Epidermal melanocyte (primary cell): ENCODE measurements around the gene MCRS1.
"Not testable (repeated sequence)": the region's sequence is repeated elsewhere in the genome, so short reads cannot be mapped to it uniquely, and the experiment has no call there.

Experiments
- DNase-seq: peaks from one replicate; pipeline ENCODE4 v3.0.0; 2011; ENCODE audit warnings: low spot score; ENCODE audit not compliant: insufficient read length

The MCRS1 gene

GRCh38 chr12:49521389-49521788, 46.6 kb downstream of the MCRS1 start:
- no peak for DNase-seq

DNA sequence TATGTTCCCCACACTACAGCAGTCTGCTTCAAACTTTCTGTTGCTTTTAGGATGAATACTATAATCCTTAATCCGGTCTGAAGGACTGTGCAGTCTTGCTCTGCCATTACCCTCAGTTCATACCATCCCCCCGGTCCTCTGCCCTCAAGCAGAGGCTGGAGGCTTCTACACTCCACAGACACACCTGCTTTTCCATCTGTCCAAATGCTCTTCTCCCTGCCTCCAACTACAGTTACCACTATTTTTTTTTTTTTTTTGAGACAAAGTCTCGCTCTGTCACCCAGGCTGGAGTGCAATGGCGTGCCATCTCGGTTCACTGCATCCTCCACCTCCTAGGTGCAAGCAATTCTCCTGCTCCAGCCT, 48.4 kb downstream of the MCRS1 start:
- no peak for DNase-seq

- DNase-seq: no peak
These were observed 48.9 kb downstream of the MCRS1 start for GRCh38 chr12:49518914-49519573.

- DNase-seq: no peak
These were observed 52.7 kb downstream of the MCRS1 start for GRCh38 chr12:49515266-49515665.

DNA sequence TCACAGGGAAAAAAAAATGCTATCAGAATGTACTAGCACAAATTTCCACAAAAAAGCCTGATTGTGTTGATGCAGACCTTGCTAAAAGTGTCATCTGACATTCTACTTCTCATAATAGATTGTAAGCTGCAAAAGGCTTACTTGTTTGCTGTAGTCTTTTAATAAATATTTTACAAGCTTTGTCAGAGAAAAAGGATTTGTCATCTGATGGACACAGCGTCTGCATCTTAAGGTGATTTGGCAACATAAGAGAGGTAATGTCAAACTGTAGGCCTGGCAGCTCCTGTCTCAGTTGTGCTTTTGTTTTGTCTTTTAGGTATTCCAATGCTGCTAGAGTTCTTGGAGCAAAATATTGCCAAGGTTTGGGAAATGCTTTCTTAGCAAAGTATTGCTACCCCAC, 55.4 kb downstream of the MCRS1 start:
- no peak for DNase-seq

GRCh38 chr12:49511410-49511809, 56.5 kb downstream of the MCRS1 start:
- no peak for DNase-seq

DNA sequence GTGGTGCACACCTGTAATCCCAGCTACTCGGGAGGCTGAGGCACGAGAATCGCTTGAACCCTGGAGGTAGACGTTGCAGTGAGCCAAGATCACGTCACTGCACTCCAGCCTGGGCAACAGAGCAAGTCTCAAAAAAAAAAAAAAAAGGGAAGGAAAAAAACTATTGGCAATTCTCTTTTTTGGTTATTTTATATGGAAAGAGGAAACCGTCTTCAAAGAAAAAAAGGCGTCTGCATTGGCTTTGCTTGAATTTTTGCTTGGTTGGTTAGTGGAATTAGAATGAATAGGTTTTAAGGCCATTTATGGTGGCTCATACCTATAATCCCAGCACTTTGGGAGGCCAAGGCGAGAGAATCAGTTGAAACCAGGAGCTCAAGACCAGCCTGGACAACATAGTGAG, 58.3 kb downstream of the MCRS1 start:
- not testable (repeated sequence) for DNase-seq
